Transverse colon (tissue), 4 donors: ENCODE results near the gene NFKB1. TPM values are rescaled to one million over a fixed set of nuclear protein-coding genes. Genes with fewer than 3 reads are reported as not detected.

Experiments used
- DNase-seq: peaks from one replicate; pipeline ENCODE4 v3.0.0-alpha.2; 2019
- H3K27ac ChIP-seq, 4 donors: fragments of 200-600 bp; sonication (generic); 2 replicates each; pipeline ENCODE4 v1.5.1; 2016 to 2018; ENCODE audit warnings: inconsistent platforms in 4 of 4
- H3K27me3 ChIP-seq: fragments of 200-600 bp; sonication (generic); 2 replicates; pipeline ENCODE4 v1.5.1; 2017; ENCODE audit warnings: inconsistent platforms
- H3K36me3 ChIP-seq, 4 donors: fragments of 200-600 bp; sonication (generic); 2 replicates each; pipeline ENCODE4 v1.5.1; 2017 to 2019; ENCODE audit warnings: inconsistent platforms in 4 of 4
- H3K4me1 ChIP-seq, 4 donors: fragments of 200-600 bp; sonication (generic); 2 replicates each; pipeline ENCODE4 v1.5.1; 2017 to 2020; ENCODE audit warnings: inconsistent platforms in 4 of 4
- H3K4me3 ChIP-seq, 4 donors: fragments of 200-600 bp; sonication (generic); 1 replicate in 1 of 4; 2 replicates in 3 of 4; pipeline versions ENCODE4 v1.5.1 to v1.6.1; 2017 to 2019; ENCODE audit warnings: inconsistent platforms in 4 of 4
- H3K9me3 ChIP-seq, 2 donors: fragments of 200-600 bp; sonication (generic); 2 replicates each; pipeline ENCODE4 v1.5.1; 2017 to 2019; ENCODE audit warnings: inconsistent platforms in 2 of 2
- EP300 ChIP-seq: sonication (generic); formaldehyde crosslinking; IDR thresholded peaks from one replicate; pipeline ENCODE4 v1.6.1; 2017; ENCODE audit warnings: antibody characterized with exemption, low read depth
- POLR2A ChIP-seq: fragments of 450-650 bp; IDR thresholded peaks from one replicate; pipeline ENCODE4 v1.6.1; 2016; ENCODE audit warnings: antibody characterized with exemption, mild to moderate bottlenecking, moderate library complexity
- POLR2AphosphoS5 ChIP-seq, 3 donors: sonication (generic); formaldehyde crosslinking; IDR thresholded peaks; one replicate each; pipeline ENCODE4 v1.6.1; 2016; ENCODE audit warnings: antibody characterized with exemption in 3 of 3
- WGBS, 2 donors: methylation state at CpG; one replicate each; pipeline ENCODE4 v1.1.5; 2018; ENCODE audit warnings: low coverage in 1 of 2; 5-methylcytosine and 5-hydroxymethylcytosine counted together
- in situ Hi-C, 4 donors: fragments of 200-750 bp; cut with MboI; loops; one replicate each; pipeline versions ENCODE4 v1.15.0 to v1.15.1; 2017; ENCODE audit warnings: low sequenced_read_pairs in 3 of 4, low pct_ligation_motif_present in 1 of 4, low pct_unique_long_range_greater_than_20kb in 1 of 4
- intact Hi-C: fragments of 100-400 bp; cut with DNase I; formaldehyde crosslinking; loops from one replicate; pipeline ENCODE4 v1.15.1; 2023; ENCODE audit warnings: low total_unique reads
- total RNA-seq, 4 donors: library from RNA; depleted of rRNA; stranded (reverse); fragments of >200 nt; gene quantifications; one replicate each; pipeline ENCODE4 v1.1.0, GENCODE V29; 2016
- TF ChIP-seq, protein P1 (sequence below), 5 experiments: fragments of 200-600 bp in 3 of 5; fragments of 450-650 bp in 2 of 5; sonication (generic) in 3 of 5; IDR thresholded peaks; 1 replicate in 2 of 5; 2 replicates in 3 of 5; pipeline ENCODE4 v1.5.1; 2016 to 2017; ENCODE audit warnings: antibody characterized with exemption in 5 of 5, inconsistent platforms in 3 of 5, mild to moderate bottlenecking in 2 of 5, moderate library complexity in 1 of 5

Gene NFKB1
- total RNA-seq, 4 donors from 2014 or later: 20.9 to 35.8 (median 25.2) TPM

DNA sequence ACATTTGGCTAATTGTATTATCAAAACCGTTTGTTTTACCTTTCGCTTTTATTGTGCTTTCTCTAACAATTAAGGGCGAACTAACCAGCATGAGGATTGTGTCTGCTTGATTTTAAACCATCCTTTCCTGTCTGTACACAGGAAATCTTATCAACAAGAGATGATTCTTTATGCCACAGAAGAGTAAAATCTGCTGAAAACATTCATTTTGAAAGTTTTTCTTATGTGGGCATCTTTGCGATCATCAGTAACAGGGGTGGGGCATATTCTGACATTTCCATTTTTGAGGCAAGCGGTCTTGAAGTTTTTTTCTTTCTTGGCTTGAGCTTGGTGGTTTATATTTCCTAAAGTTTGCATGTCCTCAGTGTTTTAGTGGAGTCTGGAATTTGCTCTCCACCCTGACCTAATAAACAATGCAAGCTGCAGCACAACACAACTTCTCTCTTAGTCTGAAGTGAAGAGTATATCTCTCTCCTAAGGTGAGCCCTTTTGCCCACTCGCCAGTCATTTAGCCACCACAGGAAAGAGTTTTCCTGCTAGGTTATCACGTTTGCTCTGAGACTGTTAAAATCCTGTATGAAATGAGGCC, 26.6 kb downstream of the NFKB1 start:
- H3K4me3 ChIP-seq: no peak overlapping the region
- intact Hi-C loops: no loop called here
- DNase-seq: no peak
- in situ Hi-C loops: no loop called here
- no peaks in the 10 kb centered on the region for H3K27me3 ChIP-seq
- H3K9me3 ChIP-seq: no peaks in the 10 kb centered on the region
- no peak overlapping the region for H3K27ac ChIP-seq
- peaks cover 0 to 14% (median 1%) of the 10 kb centered on the region in 4 donors for H3K4me1 ChIP-seq
- TF ChIP-seq POLR2AphosphoS5 (IDR thresholded peaks at IDR 0.05): no peak
- TF ChIP-seq, protein P1, sequence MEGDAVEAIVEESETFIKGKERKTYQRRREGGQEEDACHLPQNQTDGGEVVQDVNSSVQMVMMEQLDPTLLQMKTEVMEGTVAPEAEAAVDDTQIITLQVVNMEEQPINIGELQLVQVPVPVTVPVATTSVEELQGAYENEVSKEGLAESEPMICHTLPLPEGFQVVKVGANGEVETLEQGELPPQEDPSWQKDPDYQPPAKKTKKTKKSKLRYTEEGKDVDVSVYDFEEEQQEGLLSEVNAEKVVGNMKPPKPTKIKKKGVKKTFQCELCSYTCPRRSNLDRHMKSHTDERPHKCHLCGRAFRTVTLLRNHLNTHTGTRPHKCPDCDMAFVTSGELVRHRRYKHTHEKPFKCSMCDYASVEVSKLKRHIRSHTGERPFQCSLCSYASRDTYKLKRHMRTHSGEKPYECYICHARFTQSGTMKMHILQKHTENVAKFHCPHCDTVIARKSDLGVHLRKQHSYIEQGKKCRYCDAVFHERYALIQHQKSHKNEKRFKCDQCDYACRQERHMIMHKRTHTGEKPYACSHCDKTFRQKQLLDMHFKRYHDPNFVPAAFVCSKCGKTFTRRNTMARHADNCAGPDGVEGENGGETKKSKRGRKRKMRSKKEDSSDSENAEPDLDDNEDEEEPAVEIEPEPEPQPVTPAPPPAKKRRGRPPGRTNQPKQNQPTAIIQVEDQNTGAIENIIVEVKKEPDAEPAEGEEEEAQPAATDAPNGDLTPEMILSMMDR (IDR thresholded peaks at IDR 0.05): no peak
- TF ChIP-seq POLR2A: no peak
- WGBS, 2 donors: 59 to 69% methylated on average over 6 to 7 of the region's 7 CpGs
- H3K36me3 ChIP-seq: peaks cover 0 to 9% (median 3%) of the 10 kb centered on the region in 4 donors

DNA sequence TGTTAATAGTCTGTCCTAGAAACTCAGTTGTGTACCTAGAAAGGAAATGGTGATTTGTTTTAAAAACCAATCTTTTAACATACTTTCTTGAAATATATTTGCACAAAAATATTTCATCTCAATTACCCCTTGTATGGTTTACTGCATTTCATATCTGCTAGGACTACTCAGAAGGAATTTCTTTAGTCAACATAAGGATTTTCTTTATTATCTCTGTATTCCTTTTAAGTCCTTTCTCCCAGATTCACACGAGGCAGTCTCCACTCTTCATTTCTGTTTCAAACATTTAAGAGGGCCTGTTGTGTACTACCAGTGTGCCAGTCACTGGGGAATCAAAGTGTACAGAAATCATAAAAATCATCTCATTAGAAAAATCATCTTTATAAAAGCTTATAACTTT, 28.8 kb downstream of the NFKB1 start:
- 30 to 50% methylated on average over 1 of the region's 1 CpG for WGBS, 2 donors
- H3K4me3 ChIP-seq: no peak overlapping the region
- in situ Hi-C loops (no loop called here), intact Hi-C loops (no loop called here)
- H3K36me3 ChIP-seq: peaks cover 0 to 9% (median 3%) of the 10 kb centered on the region in 4 donors
- H3K9me3 ChIP-seq: no peaks in the 10 kb centered on the region
- no peak overlapping the region for H3K27ac ChIP-seq
- TF ChIP-seq, protein P1 (IDR thresholded peaks at IDR 0.05): no peak
- no peak for TF ChIP-seq POLR2A
- no peak for TF ChIP-seq EP300
- no peak for TF ChIP-seq POLR2AphosphoS5 (IDR thresholded peaks at IDR 0.05)
- peaks cover 0 to 12% (median 1%) of the 10 kb centered on the region in 4 donors for H3K4me1 ChIP-seq
- no peaks in the 10 kb centered on the region for H3K27me3 ChIP-seq
- DNase-seq: no peak

DNA sequence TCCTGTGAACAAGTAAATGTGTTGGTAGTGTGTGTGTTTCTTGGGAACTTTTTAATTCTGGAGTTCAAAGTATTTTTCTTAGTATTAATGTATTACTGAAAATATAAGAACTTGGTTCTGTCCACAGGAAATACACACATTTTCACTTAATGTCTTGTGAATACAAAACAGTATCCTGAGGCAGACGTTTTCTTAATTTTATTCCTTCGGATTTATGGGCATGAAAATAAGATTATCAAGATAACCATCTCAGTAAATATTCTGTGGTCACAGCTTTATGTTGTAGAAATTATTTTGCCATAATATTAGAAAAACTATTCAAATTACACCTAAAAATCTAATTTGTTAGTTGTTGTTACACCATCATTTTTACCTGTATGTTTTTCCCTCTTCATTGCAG, 29.8 kb downstream of the NFKB1 start:
- H3K36me3 ChIP-seq: peaks cover 0 to 9% (median 3%) of the 10 kb centered on the region in 4 donors
- no peak for DNase-seq
- 89 to 92% methylated on average over 2 of the region's 2 CpGs for WGBS, 2 donors
- no peak overlapping the region for H3K4me3 ChIP-seq
- no peaks in the 10 kb centered on the region for H3K9me3 ChIP-seq
- in situ Hi-C loops (no loop called here), intact Hi-C loops (no loop called here)
- no peak overlapping the region for H3K27ac ChIP-seq
- H3K4me1 ChIP-seq: peaks cover 0 to 11% (median 1%) of the 10 kb centered on the region in 4 donors
- TF ChIP-seq POLR2A (no peak), POLR2AphosphoS5 (IDR thresholded peaks at IDR 0.05) (no peak), EP300 (no peak)
- TF ChIP-seq, protein P1 (IDR thresholded peaks at IDR 0.05): no peak
- no peaks in the 10 kb centered on the region for H3K27me3 ChIP-seq

DNA sequence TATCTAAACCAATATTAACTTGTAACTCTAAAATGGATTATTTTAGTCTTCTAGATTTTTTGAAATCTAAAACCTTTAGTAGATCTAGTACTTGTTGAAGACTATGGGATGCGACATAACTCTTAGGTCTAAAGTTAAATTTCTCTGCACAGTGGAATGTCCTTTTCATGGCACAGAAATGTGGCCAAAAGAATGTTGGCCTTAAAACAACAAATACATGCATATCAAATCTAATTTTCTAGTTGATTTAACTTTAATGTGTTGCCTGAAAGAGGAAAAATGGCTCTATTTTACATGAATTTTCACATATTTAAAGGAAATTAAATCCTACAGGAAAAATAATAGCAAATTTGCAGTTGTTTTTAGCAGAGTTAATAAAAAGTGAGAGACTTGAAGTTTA, 30.3 kb downstream of the NFKB1 start:
- Histone ChIP-seq H3K9me3 (no peaks in the 10 kb centered on the region), H3K4me3 (no peak overlapping the region), H3K27me3 (no peaks in the 10 kb centered on the region), H3K36me3 (peaks cover 0 to 9% (median 3%) of the 10 kb centered on the region in 4 donors), H3K27ac (no peak overlapping the region), H3K4me1 (peaks cover 0 to 11% (median 1%) of the 10 kb centered on the region in 4 donors)
- TF ChIP-seq, protein P1 (IDR thresholded peaks at IDR 0.05): no peak
- TF ChIP-seq POLR2AphosphoS5 (IDR thresholded peaks at IDR 0.05) (no peak), EP300 (no peak), POLR2A (no peak)
- intact Hi-C loops (no loop called here), in situ Hi-C loops (no loop called here)
- 100% methylated on average over 1 of the region's 1 CpG for WGBS, 2 donors
- DNase-seq: no peak
